DMS53 treated with DMSO at 0.1 percent for 48 hours (cell line): Measurements from ENCODE around the gene SLC5A8.
"Not testable (repeated sequence)": the region's sequence is repeated elsewhere in the genome, so short reads cannot be mapped to it uniquely, and the experiment has no call there.

Experiments
- DNase-seq: peaks from one replicate; lab custom pipeline; 2025; ENCODE audit not compliant: unreplicated experiment; lab: John Stamatoyannopoulos, UW

Gene SLC5A8

GRCh38 chr12:101173197-101173749, 36.8 kb downstream of the SLC5A8 start:
- DNase-seq = no peak

- no peak for DNase-seq
These were observed 37.7 kb downstream of the SLC5A8 start for GRCh38 chr12:101172316-101172715.

- DNase-seq = no peak
These were observed 42.0 kb downstream of the SLC5A8 start for GRCh38 chr12:101168001-101168400.

GRCh38 chr12:101166866-101167265, 43.2 kb downstream of the SLC5A8 start:
- DNase-seq = no peak

- DNase-seq = no peak
These were observed 44.7 kb downstream of the SLC5A8 start for GRCh38 chr12:101165319-101165718.

GRCh38 chr12:101145777-101146431, 64.1 kb downstream of the SLC5A8 start:
- DNase-seq = not testable (repeated sequence)

GRCh38 chr12:101127521-101128219, 82.4 kb downstream of the SLC5A8 start:
- DNase-seq = no peak

GRCh38 chr12:101117842-101118241, 92.2 kb downstream of the SLC5A8 start:
- DNase-seq = no peak

- peak; percentile 14 for DNase-seq
These were observed 93.1 kb downstream of the SLC5A8 start for GRCh38 chr12:101116911-101117310.

- no peak for DNase-seq
These were observed 94.7 kb downstream of the SLC5A8 start for GRCh38 chr12:101115326-101115725.

GRCh38 chr12:101111441-101111840, 98.6 kb downstream of the SLC5A8 start:
- DNase-seq = no peak

GRCh38 chr12:101110866-101111265, 99.2 kb downstream of the SLC5A8 start:
- DNase-seq = no peak

GRCh38 chr12:101108130-101108529, 101.9 kb downstream of the SLC5A8 start:
- peak; percentile 17 for DNase-seq

- DNase-seq = no peak
These were observed 102.8 kb downstream of the SLC5A8 start for GRCh38 chr12:101107032-101107763.
